GM12878 (cell line): ENCODE measurements around the gene CACNA1B. TPM values are rescaled to one million over a fixed set of nuclear protein-coding genes. Genes with fewer than 3 reads are reported as not detected.
"Not testable (repeated sequence)": the region's sequence is repeated elsewhere in the genome, so short reads cannot be mapped to it uniquely, and the experiment has no call there.

Source experiments
- ATAC-seq: fragments of 200-7000 bp; cut with Tn5 transposase; 3 replicates; pipeline ENCODE4 v1.9.1; 2020; ENCODE audit warnings: mild to moderate bottlenecking, moderate library complexity
- BruUV-seq: library from RNA; stranded (reverse); fragments of 400-500 nt; replicated peaks from 2 replicates; lab custom pipeline; 2021; lab: Mats Ljungman, UMichigan
- CTCF ChIA-PET: fragments of 300-600 bp; sonication (Branson Sonifier 250); formaldehyde crosslinking; extraction: SDS; loops from one replicate; lab custom pipeline; 2021; ENCODE audit warnings: inconsistent platforms; lab: Yijun Ruan, JAX
- POLR2A ChIA-PET: fragments of 350-600 bp; formaldehyde crosslinking; extraction: SDS; loops from one replicate; lab custom pipeline; 2021; ENCODE audit warnings: inconsistent platforms; lab: Charles Lee
- RAD21 ChIA-PET: fragments of 300-600 bp; sonication (Branson Sonifier 250); formaldehyde crosslinking; loops from one replicate; lab custom pipeline; 2023; ENCODE audit warnings: antibody characterized with exemption; ENCODE audit not compliant: unreplicated experiment; lab: Charles Lee
- SMC1A ChIA-PET: fragments of 300-600 bp; sonication (Branson Sonifier 250); formaldehyde crosslinking; loops from one replicate; lab custom pipeline; 2023; ENCODE audit not compliant: unreplicated experiment, uncharacterized antibody; lab: Charles Lee
- DNase-seq: peaks from one replicate; pipeline ENCODE4 v3.0.0-alpha.2; 2011; ENCODE audit warnings: low read depth, low spot score
- FAIRE-seq: peaks from 3 replicates; lab custom pipeline; 2011; peaks lifted over from hg19 to GRCh38; lab: Jason Lieb, UNC
- H2AFZ ChIP-seq: 2 replicates; pipeline ENCODE4 v1.6.0; 2011; ENCODE audit warnings: low read depth, low read length, control low read depth; ENCODE audit not compliant: control insufficient read depth
- H3K27ac ChIP-seq: 2 replicates; pipeline ENCODE4 v1.5.1; 2011; ENCODE audit warnings: control low read depth; ENCODE audit not compliant: control insufficient read depth, insufficient read depth
- H3K27me3 ChIP-seq, 2 experiments: replicated peaks in 1 of 2; 2 replicates each; pipeline versions ENCODE4 v1.6.0 to v1.6.1; 2011; ENCODE audit warnings: low read length in 1 of 2; ENCODE audit not compliant: control insufficient read depth in 2 of 2, insufficient read depth in 2 of 2
- H3K36me3 ChIP-seq, 2 experiments: 2 replicates each; pipeline ENCODE4 v1.5.1; 2011; ENCODE audit warnings: low read length in 1 of 2; ENCODE audit not compliant: control insufficient read depth in 2 of 2, insufficient read depth in 2 of 2
- H3K4me1 ChIP-seq: 2 replicates; pipeline ENCODE4 v1.6.1; 2011; ENCODE audit warnings: mild to moderate bottlenecking, low read length, moderate library complexity, mixed read lengths; ENCODE audit not compliant: control insufficient read depth, insufficient read depth
- H3K4me2 ChIP-seq: 2 replicates; pipeline ENCODE4 v1.6.0; 2011; ENCODE audit warnings: control low read depth; ENCODE audit not compliant: control insufficient read depth, insufficient read depth
- H3K4me3 ChIP-seq: fragments of 200-600 bp; sonication (generic); 2 replicates; pipeline ENCODE4 v1.5.1; 2016
- H3K79me2 ChIP-seq: 2 replicates; pipeline ENCODE4 v1.6.0; 2011; ENCODE audit warnings: low read length; ENCODE audit not compliant: control insufficient read depth, insufficient read depth
- H3K9ac ChIP-seq: 2 replicates; pipeline ENCODE4 v1.8.0; 2011; ENCODE audit warnings: low read length, control low read depth, mixed read lengths; ENCODE audit not compliant: control insufficient read depth, insufficient read depth
- H3K9me3 ChIP-seq: replicated peaks from 3 replicates; pipeline ENCODE4 v1.5.1; 2011; ENCODE audit warnings: mild to moderate bottlenecking, low read length; ENCODE audit not compliant: control insufficient read depth, insufficient read depth
- H4K20me1 ChIP-seq: 2 replicates; pipeline ENCODE4 v1.6.0; 2011; ENCODE audit not compliant: control insufficient read depth, insufficient read depth
- EZH2 ChIP-seq: IDR thresholded peaks from 2 replicates; pipeline ENCODE4 v1.6.1; 2012; ENCODE audit warnings: low read depth, mild to moderate bottlenecking, control low read depth, inconsistent platforms, low read length, borderline replicate concordance; ENCODE audit not compliant: control insufficient read depth
- NR2C1 ChIP-seq: fragments of 450-650 bp; IDR thresholded peaks from 2 replicates; pipeline ENCODE4 v1.6.1; 2017; ENCODE audit warnings: antibody characterized with exemption, mild to moderate bottlenecking, moderate library complexity
- WGBS: methylation state at CpG from one replicate; pipeline ENCODE4 v1.1.6; 2016; ENCODE audit warnings: low lambda C conversion rate; ENCODE audit not compliant: insufficient replicate concordance, insufficient coverage; ENCODE audit errors: missing lambda C conversion rate; 5-methylcytosine and 5-hydroxymethylcytosine counted together
- in situ Hi-C: fragments of 300-500 bp; cut with MboI; formaldehyde crosslinking; loops from 9 replicates; pipeline ENCODE4 v1.14.3; 2018; ENCODE audit warnings: mixed read lengths
- intact Hi-C: fragments of 100-400 bp; cut with micrococcal nuclease; formaldehyde crosslinking; loops from one replicate; pipeline ENCODE4 v1.14.2; 2022; ENCODE audit not compliant: unreplicated experiment
- polyA plus RNA-seq, 11 experiments: library from polyadenylated mRNA; depleted of rRNA in 4 of 11; unstranded in 6 of 11; stranded (reverse) in 5 of 11; fragments of >200 nt; fragmentation: Nextera tagmentation in 4 of 11; fragmentation: Illumina TruSeq in 1 of 11; extraction: Ambion mirVana in 4 of 11; extraction: Trizol in 1 of 11; gene quantifications; 1 replicate in 1 of 11; 2 replicates in 10 of 11; pipeline versions ENCODE4 v1.2.1 to v1.2.3, GENCODE V29; 2011 to 2016; ENCODE audit warnings: inconsistent platforms in 2 of 11, missing spikeins in 2 of 11, low read depth in 1 of 11
- total RNA-seq, 4 experiments: library from RNA; depleted of rRNA in 3 of 4; stranded (reverse); fragments of >200 nt in 3 of 4; fragmentation: Illumina TruSeq in 1 of 4; extraction: Trizol in 1 of 4; gene quantifications; 2 replicates each; pipeline versions ENCODE4 v1.2.1 to v1.2.3, GENCODE V29; 2013 to 2021

Gene CACNA1B
- total and polyA plus RNA-seq, 10 of the 15 experiments (the other 5 are each of a cell fraction or from before 2014, with no cell fraction given), result 0.01 to 0.03 (median 0.01) TPM; not detected in 7

DNA sequence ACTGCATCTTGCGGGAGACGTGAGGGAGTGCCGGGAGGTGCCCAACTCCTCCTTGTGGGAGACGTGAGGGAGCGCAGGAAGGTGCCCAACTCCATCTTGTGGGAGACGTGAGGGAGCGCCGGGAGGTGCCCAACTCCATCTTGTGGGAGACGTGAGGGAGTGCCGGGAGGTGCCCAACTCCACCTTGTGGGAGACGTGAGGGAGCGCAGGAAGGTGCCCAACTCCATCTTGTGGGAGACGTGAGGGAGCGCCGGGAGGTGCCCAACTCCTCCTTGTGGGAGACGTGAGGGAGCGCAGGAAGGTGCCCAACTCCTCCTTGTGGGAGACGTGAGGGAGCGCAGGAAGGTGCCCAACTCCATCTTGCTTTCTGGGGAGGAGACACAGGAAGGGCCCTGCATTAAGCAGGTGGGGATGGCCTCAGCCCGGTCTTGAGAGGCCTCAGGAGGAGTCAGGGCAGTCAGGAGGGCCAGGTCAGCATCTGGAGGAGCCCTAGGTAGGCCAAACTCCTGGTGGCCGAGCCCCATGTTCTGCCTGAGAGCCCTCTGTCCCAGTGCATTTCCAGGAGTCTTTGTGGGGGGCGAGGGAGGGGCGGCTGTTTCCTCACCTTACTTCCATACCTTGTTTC lies 236.2 kb downstream of the CACNA1B start:
- H3K9ac ChIP-seq, H3K4me3 ChIP-seq, DNase-seq, H3K27ac ChIP-seq, FAIRE-seq, intact Hi-C loops, H3K27me3 ChIP-seq, H3K36me3 ChIP-seq, RAD21 ChIA-PET, CTCF ChIA-PET, POLR2A ChIA-PET, H3K9me3 ChIP-seq, SMC1A ChIA-PET, H2AFZ ChIP-seq, H3K79me2 ChIP-seq, H4K20me1 ChIP-seq, H3K4me2 ChIP-seq, H3K4me1 ChIP-seq, ATAC-seq, BruUV-seq: not testable (repeated sequence)
- in situ Hi-C loops, result loop anchor here (10.0 kb wide), 1 partner anchor 439 kb away; no protein-coding TSS in a partner anchor
- WGBS, result 69% methylated on average over 19 of the region's 23 CpGs

DNA sequence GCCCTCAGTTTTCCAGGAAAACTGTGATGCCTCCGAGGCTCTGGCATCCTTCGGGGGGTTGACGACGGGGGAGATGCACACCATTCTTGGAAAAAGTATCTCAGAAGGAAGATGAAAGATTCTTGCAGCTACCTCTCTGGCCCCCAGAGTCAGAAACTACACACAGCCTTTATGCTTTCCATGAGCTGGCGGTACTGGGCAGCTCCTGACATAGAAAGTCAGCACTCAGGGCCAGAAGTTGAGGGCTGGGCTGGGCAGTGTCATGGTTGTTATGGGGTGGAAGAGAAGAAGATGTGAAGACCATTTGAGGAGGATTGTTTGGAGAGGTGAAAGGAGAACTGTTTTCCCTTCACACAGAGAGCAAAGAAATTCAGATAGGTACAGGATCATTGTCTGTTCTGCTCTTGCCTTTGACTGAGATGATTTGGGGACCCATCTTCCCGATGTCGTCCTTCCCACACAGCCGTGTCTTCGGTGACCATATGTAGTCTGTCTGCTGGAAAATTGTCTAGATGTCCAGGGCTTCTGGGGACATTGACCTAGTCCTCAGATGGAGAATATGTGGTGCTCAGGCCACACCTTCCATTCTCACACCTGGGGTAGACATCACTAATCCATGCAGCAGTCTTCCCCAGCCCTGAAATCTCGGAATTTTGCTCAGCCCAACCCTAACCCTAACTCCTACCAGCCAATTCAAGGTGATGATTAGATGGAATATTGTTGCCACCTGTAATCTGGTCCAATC lies 237.1 kb downstream of the CACNA1B start:
- DNase-seq, result no peak
- in situ Hi-C loops (loop anchor here (10.0 kb wide), 1 partner anchor 440 kb away; no protein-coding TSS in a partner anchor), intact Hi-C loops (no loop called here)
- WGBS, result 10% methylated on average over 10 of the region's 10 CpGs
- Histone ChIP-seq H3K4me1 (no peaks in the 10 kb centered on the region), H2AFZ (no peak overlapping the region), H3K4me2 (no peak overlapping the region), H3K27ac (no peak overlapping the region), H4K20me1 (no peaks in the 10 kb centered on the region), H3K9ac (no peak overlapping the region), H3K79me2 (no peaks in the 10 kb centered on the region), H3K27me3 (no peaks in the 10 kb centered on the region), H3K36me3 (no peaks in the 10 kb centered on the region), H3K9me3 (no peaks in the 10 kb centered on the region), H3K4me3 (no peak overlapping the region)
- RAD21 ChIA-PET, result no interaction called here
- POLR2A ChIA-PET, result no interaction called here
- BruUV-seq, result no TSS peak
- SMC1A ChIA-PET, result no interaction called here
- no peak for ATAC-seq
- TF ChIP-seq EZH2, result no peak
- TF ChIP-seq NR2C1, result no peak
- CTCF ChIA-PET, result no interaction called here
- FAIRE-seq, result no peak
